ENCODE results near the gene KASH5. TPM values are rescaled to one million over a fixed set of nuclear protein-coding genes. Genes with fewer than 3 reads are reported as not detected.

The KASH5 gene
- total and polyA plus RNA-seq, 4 donors, result not detected

- Histone ChIP-seq H3K36me3 (ENCODE audit: control insufficient read depth in 4 of 4, insufficient read depth in 3 of 4, low read depth in 1 of 4, low read length in 3 of 4) (no peaks in the 10 kb centered on the region), H3K9ac (ENCODE audit: low read depth in 1 of 2, low read length in 2 of 2) (no peak overlapping the region), H3K9me3 (ENCODE audit: control insufficient read depth in 4 of 4, low read length in 3 of 4) (no peaks in the 10 kb centered on the region), H3K4me1 (ENCODE audit: control insufficient read depth in 4 of 4, insufficient read depth in 4 of 4, low read length in 3 of 4) (no peaks in the 10 kb centered on the region), H3K27ac (ENCODE audit: low read depth in 1 of 2, low read length in 2 of 2) (no peak overlapping the region), H3K4me3 (ENCODE audit: low read depth in 1 of 3, low read length in 3 of 3) (no peak overlapping the region), H3K27me3 (ENCODE audit: control insufficient read depth in 4 of 4, insufficient read depth in 4 of 4, low read length in 3 of 4) (no peaks in the 10 kb centered on the region)
- TF ChIP-seq, protein P1, sequence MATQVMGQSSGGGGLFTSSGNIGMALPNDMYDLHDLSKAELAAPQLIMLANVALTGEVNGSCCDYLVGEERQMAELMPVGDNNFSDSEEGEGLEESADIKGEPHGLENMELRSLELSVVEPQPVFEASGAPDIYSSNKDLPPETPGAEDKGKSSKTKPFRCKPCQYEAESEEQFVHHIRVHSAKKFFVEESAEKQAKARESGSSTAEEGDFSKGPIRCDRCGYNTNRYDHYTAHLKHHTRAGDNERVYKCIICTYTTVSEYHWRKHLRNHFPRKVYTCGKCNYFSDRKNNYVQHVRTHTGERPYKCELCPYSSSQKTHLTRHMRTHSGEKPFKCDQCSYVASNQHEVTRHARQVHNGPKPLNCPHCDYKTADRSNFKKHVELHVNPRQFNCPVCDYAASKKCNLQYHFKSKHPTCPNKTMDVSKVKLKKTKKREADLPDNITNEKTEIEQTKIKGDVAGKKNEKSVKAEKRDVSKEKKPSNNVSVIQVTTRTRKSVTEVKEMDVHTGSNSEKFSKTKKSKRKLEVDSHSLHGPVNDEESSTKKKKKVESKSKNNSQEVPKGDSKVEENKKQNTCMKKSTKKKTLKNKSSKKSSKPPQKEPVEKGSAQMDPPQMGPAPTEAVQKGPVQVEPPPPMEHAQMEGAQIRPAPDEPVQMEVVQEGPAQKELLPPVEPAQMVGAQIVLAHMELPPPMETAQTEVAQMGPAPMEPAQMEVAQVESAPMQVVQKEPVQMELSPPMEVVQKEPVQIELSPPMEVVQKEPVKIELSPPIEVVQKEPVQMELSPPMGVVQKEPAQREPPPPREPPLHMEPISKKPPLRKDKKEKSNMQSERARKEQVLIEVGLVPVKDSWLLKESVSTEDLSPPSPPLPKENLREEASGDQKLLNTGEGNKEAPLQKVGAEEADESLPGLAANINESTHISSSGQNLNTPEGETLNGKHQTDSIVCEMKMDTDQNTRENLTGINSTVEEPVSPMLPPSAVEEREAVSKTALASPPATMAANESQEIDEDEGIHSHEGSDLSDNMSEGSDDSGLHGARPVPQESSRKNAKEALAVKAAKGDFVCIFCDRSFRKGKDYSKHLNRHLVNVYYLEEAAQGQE (IDR thresholded peaks at IDR 0.05), result no peak
- TF ChIP-seq HNF4G (IDR thresholded peaks at IDR 0.05) (no peak), SP1 (IDR thresholded peaks at IDR 0.05) (no peak), ATF3 (IDR thresholded peaks at IDR 0.05) (no peak), JUND (IDR thresholded peaks at IDR 0.05) (no peak)
- TF ChIP-seq, protein P2, sequence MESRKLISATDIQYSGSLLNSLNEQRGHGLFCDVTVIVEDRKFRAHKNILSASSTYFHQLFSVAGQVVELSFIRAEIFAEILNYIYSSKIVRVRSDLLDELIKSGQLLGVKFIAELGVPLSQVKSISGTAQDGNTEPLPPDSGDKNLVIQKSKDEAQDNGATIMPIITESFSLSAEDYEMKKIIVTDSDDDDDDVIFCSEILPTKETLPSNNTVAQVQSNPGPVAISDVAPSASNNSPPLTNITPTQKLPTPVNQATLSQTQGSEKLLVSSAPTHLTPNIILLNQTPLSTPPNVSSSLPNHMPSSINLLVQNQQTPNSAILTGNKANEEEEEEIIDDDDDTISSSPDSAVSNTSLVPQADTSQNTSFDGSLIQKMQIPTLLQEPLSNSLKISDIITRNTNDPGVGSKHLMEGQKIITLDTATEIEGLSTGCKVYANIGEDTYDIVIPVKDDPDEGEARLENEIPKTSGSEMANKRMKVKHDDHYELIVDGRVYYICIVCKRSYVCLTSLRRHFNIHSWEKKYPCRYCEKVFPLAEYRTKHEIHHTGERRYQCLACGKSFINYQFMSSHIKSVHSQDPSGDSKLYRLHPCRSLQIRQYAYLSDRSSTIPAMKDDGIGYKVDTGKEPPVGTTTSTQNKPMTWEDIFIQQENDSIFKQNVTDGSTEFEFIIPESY (IDR thresholded peaks at IDR 0.05), result no peak
- no peak for DNase-seq (ENCODE audit: low spot score)
- 60% methylated on average over 7 of the region's 7 CpGs for WGBS
These were observed 15.5 kb downstream of the KASH5 start for GRCh38 chr19:49403404-49404187.

DNA sequence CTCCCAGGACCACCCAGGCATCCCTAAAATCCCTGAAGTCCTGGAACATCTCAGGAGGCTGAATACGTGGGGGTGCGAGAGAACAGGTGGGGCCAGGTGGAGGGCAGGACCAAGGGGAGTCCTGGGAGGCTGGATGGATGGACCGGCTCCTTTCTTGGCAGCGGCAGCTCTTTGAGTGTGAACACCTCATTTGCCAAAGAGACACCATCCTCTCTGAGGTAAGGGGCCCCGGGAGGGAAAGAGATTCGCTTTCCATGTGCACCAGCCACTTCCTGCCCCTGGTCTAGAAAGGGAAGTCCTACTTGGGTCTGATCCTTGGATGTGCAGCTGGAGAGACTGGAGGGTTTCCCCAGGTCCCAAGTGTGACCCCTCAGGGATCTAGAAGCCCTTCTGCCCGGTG is 19.0 kb downstream of the KASH5 start:
- no peak overlapping the region for H3K27ac ChIP-seq (ENCODE audit: low read depth in 1 of 2, low read length in 2 of 2)
- DNase-seq (ENCODE audit: low spot score), result no peak
- no peak overlapping the region for H3K9ac ChIP-seq (ENCODE audit: low read depth in 1 of 2, low read length in 2 of 2)
- no peak overlapping the region for H3K4me3 ChIP-seq (ENCODE audit: low read depth in 1 of 3, low read length in 3 of 3)
- H3K4me1 ChIP-seq (ENCODE audit: control insufficient read depth in 4 of 4, insufficient read depth in 4 of 4, low read length in 3 of 4), result no peaks in the 10 kb centered on the region
- 80% methylated on average over 7 of the region's 7 CpGs for WGBS
- H3K36me3 ChIP-seq (ENCODE audit: control insufficient read depth in 4 of 4, insufficient read depth in 3 of 4, low read depth in 1 of 4, low read length in 3 of 4), result no peaks in the 10 kb centered on the region
- peaks cover 0 to 2% (median 0%) of the 10 kb centered on the region in 4 donors for H3K27me3 ChIP-seq (ENCODE audit: control insufficient read depth in 4 of 4, insufficient read depth in 4 of 4, low read length in 3 of 4)
- H3K9me3 ChIP-seq (ENCODE audit: control insufficient read depth in 4 of 4, low read length in 3 of 4), result no peaks in the 10 kb centered on the region
- TF ChIP-seq RXRA (IDR thresholded peaks at IDR 0.05), result no peak
- no peak for TF ChIP-seq MAX (IDR thresholded peaks at IDR 0.05)
- TF ChIP-seq HNF4G (IDR thresholded peaks at IDR 0.05), result no peak
- no peak for TF ChIP-seq NR2F2 (IDR thresholded peaks at IDR 0.05)
- TF ChIP-seq TAF1 (conservative IDR thresholded peaks at IDR 0.05), result no peak
- no peak for TF ChIP-seq FOXA1 (IDR thresholded peaks at IDR 0.05)
- no peak for TF ChIP-seq JUND (IDR thresholded peaks at IDR 0.05)
- TF ChIP-seq GABPA (IDR thresholded peaks at IDR 0.05 in 1 of 2, conservative IDR thresholded peaks at IDR 0.05 in 1 of 2), result no peak
- TF ChIP-seq SP1 (IDR thresholded peaks at IDR 0.05), result no peak
- TF ChIP-seq, protein P1 (IDR thresholded peaks at IDR 0.05), result no peak
- TF ChIP-seq FOXA2 (IDR thresholded peaks at IDR 0.05), result no peak
- TF ChIP-seq EGR1 (IDR thresholded peaks at IDR 0.05; ENCODE audit: low read depth in 2 of 2), result no peak
- no peak for TF ChIP-seq YY1 (IDR thresholded peaks at IDR 0.05)
- TF ChIP-seq HNF4A (conservative IDR thresholded peaks at IDR 0.05), result no peak
- TF ChIP-seq, protein P2 (IDR thresholded peaks at IDR 0.05), result no peak
- TF ChIP-seq RAD21 (IDR thresholded peaks at IDR 0.05), result no peak
- no peak for TF ChIP-seq ATF3 (IDR thresholded peaks at IDR 0.05)
